SU-DHL-6 (cell line): ENCODE results near the gene KIAA0319L.

ENCODE experiments used
- H2AFZ ChIP-seq: fragments of 200-600 bp; sonication (generic); 2 replicates; pipeline ENCODE4 v1.6.1; 2014; ENCODE audit warnings: low read depth, mild to moderate bottlenecking, moderate library complexity, mixed read lengths, antibody characterized with exemption, low read length; ENCODE audit not compliant: severe bottlenecking
- H3F3A ChIP-seq: fragments of 200-600 bp; shearing (Covaris generic); 2 replicates; pipeline ENCODE4 v1.6.0; 2016; ENCODE audit warnings: antibody characterized with exemption, mild to moderate bottlenecking; ENCODE audit not compliant: insufficient read depth
- H3K27ac ChIP-seq: fragments of 200-600 bp; sonication (generic); 2 replicates; pipeline ENCODE4 v1.5.1; 2016; ENCODE audit warnings: low read depth, mild to moderate bottlenecking, low read length, moderate library complexity, mixed read lengths
- H3K27me3 ChIP-seq: fragments of 200-600 bp; sonication (generic), shearing (Covaris generic); 2 replicates; pipeline ENCODE4 v1.6.0; 2014; ENCODE audit warnings: mild to moderate bottlenecking, low read length
- H3K36me3 ChIP-seq: fragments of 200-600 bp; sonication (generic); 2 replicates; pipeline ENCODE4 v1.6.1; 2014; ENCODE audit warnings: mild to moderate bottlenecking, low read length, mixed read lengths
- H3K4me2 ChIP-seq: fragments of 300-600, 200-600 bp; shearing (Covaris generic), sonication (generic); 2 replicates; pipeline ENCODE4 v1.6.0; 2014; ENCODE audit warnings: low read length, low read depth, mild to moderate bottlenecking; ENCODE audit not compliant: poor library complexity, severe bottlenecking
- H3K4me3 ChIP-seq: fragments of 200-600 bp; sonication (generic); 2 replicates; pipeline ENCODE4 v1.5.1; 2014; ENCODE audit warnings: antibody characterized with exemption, low read length, mild to moderate bottlenecking, mixed read lengths; ENCODE audit not compliant: insufficient read depth, poor library complexity, severe bottlenecking
- H3K79me2 ChIP-seq: fragments of 200-600 bp; sonication (generic); 2 replicates; pipeline ENCODE4 v1.6.1; 2014; ENCODE audit warnings: mild to moderate bottlenecking, low read length, moderate library complexity; ENCODE audit not compliant: insufficient read depth
- H3K9ac ChIP-seq: fragments of 200-600 bp; sonication (generic); 2 replicates; pipeline ENCODE4 v1.7.0; 2014; ENCODE audit warnings: mild to moderate bottlenecking, low read length
- H3K9me2 ChIP-seq: fragments of 200-600 bp; sonication (generic); replicated peaks from 2 replicates; pipeline ENCODE4 v1.6.1; 2014; ENCODE audit warnings: low read length; ENCODE audit not compliant: insufficient read depth
- H3K9me3 ChIP-seq: fragments of 200-600 bp; sonication (generic); 2 replicates; pipeline ENCODE4 v1.6.1; 2014; ENCODE audit warnings: low read length, mixed read lengths; ENCODE audit not compliant: insufficient read depth
- H4K20me1 ChIP-seq: fragments of 200-600 bp; sonication (generic); 2 replicates; pipeline ENCODE4 v1.6.1; 2014; ENCODE audit warnings: low read depth, mild to moderate bottlenecking, antibody characterized with exemption, low read length, moderate library complexity, mixed read lengths
- EZH2phosphoT487 ChIP-seq: fragments of 200-600 bp; sonication (generic), shearing (Covaris generic); conservative IDR thresholded peaks from 2 replicates; pipeline ENCODE4 v1.6.1; 2018; ENCODE audit warnings: mild to moderate bottlenecking, antibody characterized with exemption, low read length, moderate library complexity, mixed read lengths
- TF ChIP-seq, protein P1 (sequence below): fragments of 200-600 bp; sonication (generic); IDR thresholded peaks from one replicate; pipeline ENCODE4 v1.5.1; 2017; ENCODE audit warnings: antibody characterized with exemption, mild to moderate bottlenecking, low read length, moderate library complexity; ENCODE audit not compliant: insufficient read depth, poor library complexity, severe bottlenecking

KIAA0319L gene

DNA sequence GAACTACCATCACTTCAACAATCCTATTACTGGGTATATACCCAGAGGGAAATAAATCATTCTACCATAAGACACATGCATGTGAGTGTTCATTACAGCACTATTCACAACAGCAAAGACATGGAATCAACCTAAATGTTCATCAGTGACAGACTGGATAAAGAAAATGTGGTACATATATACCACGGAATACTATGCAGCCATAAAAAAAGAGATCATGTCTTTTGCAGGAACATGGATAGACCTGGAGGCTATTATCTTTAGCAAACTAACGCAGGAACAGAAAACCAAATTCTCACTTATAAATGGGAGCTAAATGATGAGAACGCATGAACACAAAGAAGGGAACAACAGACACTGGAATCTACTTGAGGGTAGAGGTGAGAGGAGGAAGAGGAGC lies 39.0 kb downstream of the KIAA0319L start:
- H3F3A ChIP-seq, result 0 out of 2 replicates have a peak, but pooled peaks cover 2% of the 10 kb centered on the region
- no peaks in the 10 kb centered on the region; the same call in 1 of the 2 replicates for H3K9me3 ChIP-seq
- H4K20me1 ChIP-seq, result no peaks in the 10 kb centered on the region
- H3K4me2 ChIP-seq, result no peak overlapping the region
- H3K9ac ChIP-seq, result no peak overlapping the region
- H3K4me3 ChIP-seq, result no peak overlapping the region
- no peaks in the 10 kb centered on the region for H3K36me3 ChIP-seq
- TF ChIP-seq, protein P1, sequence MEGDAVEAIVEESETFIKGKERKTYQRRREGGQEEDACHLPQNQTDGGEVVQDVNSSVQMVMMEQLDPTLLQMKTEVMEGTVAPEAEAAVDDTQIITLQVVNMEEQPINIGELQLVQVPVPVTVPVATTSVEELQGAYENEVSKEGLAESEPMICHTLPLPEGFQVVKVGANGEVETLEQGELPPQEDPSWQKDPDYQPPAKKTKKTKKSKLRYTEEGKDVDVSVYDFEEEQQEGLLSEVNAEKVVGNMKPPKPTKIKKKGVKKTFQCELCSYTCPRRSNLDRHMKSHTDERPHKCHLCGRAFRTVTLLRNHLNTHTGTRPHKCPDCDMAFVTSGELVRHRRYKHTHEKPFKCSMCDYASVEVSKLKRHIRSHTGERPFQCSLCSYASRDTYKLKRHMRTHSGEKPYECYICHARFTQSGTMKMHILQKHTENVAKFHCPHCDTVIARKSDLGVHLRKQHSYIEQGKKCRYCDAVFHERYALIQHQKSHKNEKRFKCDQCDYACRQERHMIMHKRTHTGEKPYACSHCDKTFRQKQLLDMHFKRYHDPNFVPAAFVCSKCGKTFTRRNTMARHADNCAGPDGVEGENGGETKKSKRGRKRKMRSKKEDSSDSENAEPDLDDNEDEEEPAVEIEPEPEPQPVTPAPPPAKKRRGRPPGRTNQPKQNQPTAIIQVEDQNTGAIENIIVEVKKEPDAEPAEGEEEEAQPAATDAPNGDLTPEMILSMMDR, result no peak
- no peak for TF ChIP-seq EZH2phosphoT487
- no peaks in the 10 kb centered on the region for H3K9me2 ChIP-seq
- no peak overlapping the region for H2AFZ ChIP-seq
- H3K27me3 ChIP-seq, result no peaks in the 10 kb centered on the region
- no peak overlapping the region for H3K27ac ChIP-seq
- H3K79me2 ChIP-seq, result peaks cover 38% of the 10 kb centered on the region

DNA sequence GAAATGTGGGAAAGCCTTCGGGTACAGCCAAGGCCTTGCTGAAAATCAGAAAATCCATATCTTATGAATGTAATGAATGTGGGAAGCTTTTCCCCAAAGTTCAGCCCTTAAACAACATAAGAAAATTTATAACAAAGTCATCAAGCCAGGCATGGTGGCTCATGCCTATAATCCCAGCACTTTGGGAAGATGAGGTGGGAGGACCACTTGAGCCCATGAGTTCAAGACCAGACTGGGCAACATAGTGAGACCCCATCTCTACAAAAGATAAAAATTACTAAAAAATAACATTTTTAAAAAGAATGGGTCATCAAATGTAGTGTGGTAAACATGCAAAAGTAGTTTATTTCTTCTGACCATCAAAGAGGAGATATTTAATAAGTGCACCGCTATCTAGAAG lies 45.9 kb downstream of the KIAA0319L start:
- Histone ChIP-seq H3K27ac (no peak overlapping the region), H3K4me2 (no peak overlapping the region), H3K27me3 (no peaks in the 10 kb centered on the region), H3K9ac (no peak overlapping the region), H3F3A (no peaks in the 10 kb centered on the region), H3K36me3 (no peaks in the 10 kb centered on the region), H4K20me1 (no peaks in the 10 kb centered on the region; the same call in 1 of the 2 replicates), H3K79me2 (peaks cover 21% of the 10 kb centered on the region; the same call in 1 of the 2 replicates), H3K9me3 (no peaks in the 10 kb centered on the region), H2AFZ (no peak overlapping the region), H3K9me2 (no peaks in the 10 kb centered on the region), H3K4me3 (no peak overlapping the region)
- no peak for TF ChIP-seq EZH2phosphoT487
- TF ChIP-seq, protein P1, result no peak

DNA sequence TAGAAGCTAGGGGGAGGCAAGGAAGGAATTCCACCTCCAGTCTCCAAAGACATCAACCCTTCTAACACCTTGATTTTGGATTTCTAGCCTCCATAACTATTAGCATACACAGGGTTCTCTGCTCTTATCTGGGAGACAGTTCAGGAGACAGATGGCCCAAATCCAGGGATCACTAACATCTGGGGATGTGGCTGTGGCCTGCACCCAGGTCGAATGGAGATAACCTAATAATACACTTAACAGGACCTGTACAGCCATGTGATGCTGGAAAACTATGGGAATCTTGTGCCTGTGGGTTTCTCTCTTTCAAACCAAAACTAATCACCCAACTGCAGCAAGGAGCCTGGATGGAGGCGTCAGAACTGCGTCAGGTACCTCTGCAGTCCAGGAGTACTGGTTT lies 47.6 kb downstream of the KIAA0319L start:
- no peaks in the 10 kb centered on the region; the same call in 1 of the 2 replicates for H4K20me1 ChIP-seq
- no peaks in the 10 kb centered on the region for H3K36me3 ChIP-seq
- H3K4me3 ChIP-seq, result no peak overlapping the region
- TF ChIP-seq, protein P1, result no peak
- no peak for TF ChIP-seq EZH2phosphoT487
- no peaks in the 10 kb centered on the region for H3K9me3 ChIP-seq
- peaks cover 12% of the 10 kb centered on the region; the same call in 1 of the 2 replicates for H3K79me2 ChIP-seq
- no peaks in the 10 kb centered on the region for H3K9me2 ChIP-seq
- no peak overlapping the region for H3K4me2 ChIP-seq
- H3F3A ChIP-seq, result no peaks in the 10 kb centered on the region
- H2AFZ ChIP-seq, result no peak overlapping the region
- no peaks in the 10 kb centered on the region for H3K27me3 ChIP-seq
- no peak overlapping the region for H3K9ac ChIP-seq
- H3K27ac ChIP-seq, result no peak overlapping the region

DNA sequence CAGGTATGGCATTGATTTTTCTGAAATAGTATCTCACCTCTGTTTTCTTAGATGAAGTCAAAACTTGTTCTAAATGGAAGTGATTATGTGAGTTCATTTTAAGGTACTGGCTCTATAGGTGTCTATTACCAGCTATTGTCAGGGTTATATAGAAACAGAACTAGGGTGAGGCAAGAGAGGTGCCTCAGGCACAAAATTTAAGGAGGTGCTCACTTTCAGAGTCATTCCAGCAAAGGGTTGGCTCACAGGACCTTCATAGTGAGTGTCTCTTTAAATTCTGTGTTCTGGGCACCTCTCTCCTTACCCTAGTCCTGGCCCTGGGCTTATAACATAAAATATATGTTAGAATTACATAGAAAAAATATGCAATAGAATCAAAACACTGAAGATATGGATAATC lies 49.3 kb downstream of the KIAA0319L start:
- Histone ChIP-seq H3F3A (no peaks in the 10 kb centered on the region), H3K79me2 (no peaks in the 10 kb centered on the region; the same call in 1 of the 2 replicates), H3K36me3 (no peaks in the 10 kb centered on the region), H3K9ac (no peak overlapping the region), H3K9me2 (no peaks in the 10 kb centered on the region), H2AFZ (no peak overlapping the region), H3K27ac (no peak overlapping the region), H3K4me2 (no peak overlapping the region), H4K20me1 (no peaks in the 10 kb centered on the region; the same call in 1 of the 2 replicates), H3K9me3 (no peaks in the 10 kb centered on the region), H3K27me3 (no peaks in the 10 kb centered on the region), H3K4me3 (no peak overlapping the region)
- TF ChIP-seq EZH2phosphoT487, result no peak
- TF ChIP-seq, protein P1, result no peak
